NK-92 treated with Interleukin-12 subunit alpha and Interleukin-12 subunit beta, amount 100 ng/mL, for 24 hours (cell line): Measurements from ENCODE around the gene ETNPPL.
"Not testable (repeated sequence)": the region's sequence is repeated elsewhere in the genome, so short reads cannot be mapped to it uniquely, and the experiment has no call there.

Experiments used
- DNase-seq: peaks from one replicate; lab custom pipeline; 2025; lab: John Stamatoyannopoulos, UW

The ETNPPL gene

DNA sequence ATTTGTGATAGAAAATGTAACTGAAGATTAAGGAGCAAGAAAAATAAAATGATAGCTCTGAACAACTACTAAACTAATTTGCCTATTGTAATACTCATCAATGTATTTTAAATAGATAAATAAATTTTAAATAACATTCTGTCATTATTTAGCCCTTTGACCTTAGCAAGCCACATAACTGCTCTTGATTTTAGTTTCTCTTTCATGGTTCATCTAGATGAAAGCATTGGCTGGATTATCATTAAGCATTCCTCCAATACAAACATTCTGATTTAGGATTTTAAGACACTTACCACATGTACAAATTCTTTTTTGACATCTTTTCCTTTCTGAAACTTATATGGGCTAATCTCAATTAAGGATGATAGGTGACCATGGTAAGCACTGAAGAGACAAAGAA lies 8.5 kb downstream of the ETNPPL start:
- no peak for DNase-seq

DNA sequence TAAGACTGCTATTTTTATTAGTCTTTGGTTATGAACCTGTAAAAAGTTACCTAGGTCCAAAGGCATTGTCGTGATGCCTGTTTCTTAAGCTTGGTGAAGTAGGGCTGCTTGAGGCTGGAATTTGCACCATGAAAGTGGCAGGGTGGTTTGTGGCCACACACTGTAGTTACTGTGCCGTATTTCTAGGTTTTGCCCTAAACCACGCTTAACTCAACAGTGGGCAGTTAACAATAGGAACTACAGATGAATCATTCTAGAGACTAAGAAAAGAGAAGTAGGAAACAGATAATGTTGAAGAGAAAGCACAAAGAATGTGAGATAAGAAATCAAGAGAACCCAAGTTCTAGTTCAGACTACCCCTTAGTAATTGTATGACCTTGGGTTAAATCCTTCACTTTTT lies 11.5 kb downstream of the ETNPPL start:
- no peak for DNase-seq

DNA sequence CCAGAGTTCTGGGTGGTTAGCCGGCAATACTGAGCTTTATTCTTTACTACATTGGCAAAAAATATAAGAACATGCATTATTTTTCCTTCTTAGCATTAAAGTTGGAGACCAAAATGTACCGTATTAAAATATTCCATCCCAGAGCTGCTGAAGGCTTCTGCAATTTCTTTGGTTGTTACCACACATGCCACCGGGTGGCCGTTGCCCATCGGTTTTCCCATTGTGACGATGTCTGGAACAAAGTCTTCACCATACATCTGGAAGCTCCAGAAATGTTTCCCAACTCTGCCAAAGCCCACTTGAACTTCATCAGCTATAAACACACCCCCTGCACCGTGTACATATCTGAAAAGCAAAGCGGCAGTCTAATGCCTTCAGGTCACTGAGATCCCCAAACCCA lies 13.7 kb downstream of the ETNPPL start:
- DNase-seq = no peak

DNA sequence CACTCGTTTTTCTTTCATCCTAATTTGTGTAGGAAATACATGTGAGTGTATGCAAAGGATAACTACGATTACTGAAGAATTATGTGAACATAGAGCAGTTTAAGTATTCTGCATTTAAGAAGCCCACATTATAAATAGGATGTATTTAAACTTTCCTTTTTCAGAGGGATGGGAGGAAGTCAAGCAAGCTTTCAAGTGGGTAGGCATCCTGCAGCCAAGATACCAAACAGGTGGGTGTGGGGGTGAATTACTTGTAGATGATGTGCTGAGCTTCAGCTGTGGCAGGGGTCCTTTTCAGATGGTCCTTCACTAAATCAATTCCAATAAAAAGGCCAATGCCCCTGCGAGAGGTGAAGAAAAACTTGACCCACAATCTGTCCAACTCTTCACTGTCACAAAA lies 16.3 kb downstream of the ETNPPL start:
- DNase-seq = no peak

DNA sequence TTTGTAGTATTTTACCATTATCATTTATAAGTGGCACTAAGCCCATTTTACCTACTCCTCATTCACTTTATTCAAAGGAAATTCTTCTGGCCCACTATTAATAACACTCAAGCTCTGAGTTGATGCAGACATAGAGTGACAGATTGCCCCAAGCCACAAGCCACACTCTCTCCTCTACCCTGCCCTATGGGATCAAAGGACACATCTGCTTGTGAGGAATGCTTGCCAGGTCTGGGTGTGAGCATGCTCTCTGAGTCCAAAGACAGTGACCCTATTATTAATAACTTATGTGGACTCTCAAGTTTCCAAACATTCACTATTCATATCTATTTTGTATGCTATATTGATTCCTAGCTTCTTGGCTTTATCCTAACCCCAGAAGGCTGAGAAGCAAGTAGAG lies 18.5 kb downstream of the ETNPPL start:
- DNase-seq = no peak

DNA sequence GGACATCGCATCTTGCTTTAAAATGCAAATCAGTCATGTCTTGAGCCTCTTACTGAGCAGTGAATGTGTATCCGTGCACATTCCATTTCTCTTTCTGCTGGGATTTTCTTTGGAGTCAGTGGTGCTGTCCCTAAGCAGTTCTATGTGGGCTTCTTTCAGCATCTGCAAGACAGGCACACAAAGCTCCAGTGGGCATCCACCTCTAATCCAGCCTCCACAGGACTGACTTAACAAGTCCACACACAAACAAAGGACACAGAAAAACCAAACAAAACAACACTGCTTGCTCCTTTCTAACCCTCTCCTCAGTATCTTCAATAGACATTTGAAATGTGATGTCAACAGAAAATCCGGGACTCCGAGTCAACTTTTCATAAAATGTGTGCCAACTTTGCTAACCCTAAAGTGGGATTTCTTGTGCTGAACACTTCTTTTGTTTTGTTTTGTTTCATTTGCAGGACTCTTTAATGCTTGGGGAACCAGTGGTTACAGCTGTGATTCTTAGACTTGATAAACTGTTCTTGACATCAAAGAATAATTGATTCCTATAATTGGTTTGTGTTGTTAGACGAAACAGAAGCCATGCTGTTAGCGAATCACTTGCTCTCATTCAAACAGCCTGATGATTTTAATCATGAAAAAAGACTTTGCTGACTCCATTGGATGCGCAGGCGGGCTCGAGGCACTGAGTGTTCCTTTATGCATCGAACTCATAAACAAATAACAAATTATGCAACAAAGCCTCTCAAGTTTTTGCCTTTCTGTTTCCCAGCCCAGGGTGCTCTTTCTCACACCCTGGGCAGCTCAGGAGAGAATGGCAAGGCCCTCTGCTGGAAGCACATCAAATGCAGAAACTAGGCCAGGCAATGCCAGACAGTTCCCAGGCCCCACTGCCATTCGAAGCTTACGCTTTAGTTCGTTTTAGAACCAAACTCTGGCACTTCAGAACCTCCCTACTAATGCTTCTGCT lies 20.1 kb downstream of the ETNPPL start:
- DNase-seq = no peak

DNA sequence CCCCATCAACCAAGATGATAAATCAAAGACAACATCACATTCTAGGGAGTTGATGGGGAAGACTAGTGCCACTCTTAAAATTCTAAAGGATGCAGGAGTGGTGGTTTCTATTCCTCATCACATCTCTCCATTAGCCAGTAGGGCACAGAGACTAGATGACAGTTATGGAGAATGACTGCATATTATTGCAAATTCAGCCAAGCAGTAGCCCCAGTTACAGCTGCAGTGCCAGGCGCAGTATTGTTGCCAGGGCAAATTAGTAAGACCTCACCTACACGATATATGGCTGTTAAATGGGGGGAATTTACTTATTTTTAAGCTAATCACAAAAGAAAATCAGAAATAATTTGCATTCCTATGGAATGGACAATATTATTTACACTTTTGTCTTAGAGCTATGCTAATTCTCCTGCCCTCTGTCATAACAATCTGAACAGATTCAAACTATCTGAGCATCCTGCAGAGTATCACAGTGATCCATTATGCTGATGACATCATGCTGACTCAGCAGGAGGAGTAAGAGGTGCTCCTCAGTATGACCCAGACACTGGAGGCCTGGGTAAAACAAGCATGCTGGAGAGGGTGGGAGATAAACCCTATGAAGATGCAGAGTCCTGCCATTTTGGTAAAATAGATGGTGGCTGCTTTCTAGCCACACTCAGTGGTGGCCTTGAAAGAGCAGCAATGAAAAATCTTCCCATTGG lies 24.7 kb downstream of the ETNPPL start:
- DNase-seq = no peak

DNA sequence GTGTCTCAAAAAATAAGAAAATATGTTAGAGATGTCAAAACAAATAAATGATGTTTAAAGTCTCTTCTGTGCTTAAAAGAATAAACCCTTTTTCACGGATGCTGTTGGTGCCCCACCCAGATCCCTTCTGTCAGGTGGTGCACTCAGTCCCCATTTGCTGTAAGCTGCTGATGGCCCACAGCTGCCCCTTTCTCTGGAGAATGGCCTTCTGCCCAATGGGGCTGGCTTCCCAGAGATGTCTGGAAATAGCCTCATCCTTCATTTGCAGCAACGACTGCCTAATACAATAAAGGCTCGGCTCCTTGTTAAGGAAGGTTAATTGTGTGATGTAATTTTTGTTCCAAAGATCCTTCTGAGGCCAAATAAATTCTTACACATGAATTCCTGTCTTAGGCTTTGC lies 31.8 kb downstream of the ETNPPL start:
- no peak for DNase-seq

DNA sequence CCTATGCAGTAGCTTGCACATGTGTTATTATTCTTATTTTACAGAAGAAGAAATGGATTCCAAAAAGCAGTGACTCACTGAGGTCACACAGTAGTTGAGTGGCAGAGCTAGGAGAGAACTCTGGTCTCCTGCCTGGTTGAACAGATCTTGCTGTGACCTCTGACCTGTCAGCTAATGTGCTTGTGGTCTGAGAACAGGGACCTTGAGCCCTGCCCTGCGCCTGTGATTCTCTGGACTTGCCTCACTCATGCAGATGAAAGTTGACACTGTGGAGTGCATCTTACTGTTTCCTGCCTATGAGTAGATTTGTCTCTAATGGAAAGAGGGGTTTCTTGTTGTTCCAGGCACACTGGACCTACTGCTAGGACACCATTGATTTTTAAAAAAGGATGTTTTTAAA lies 32.3 kb downstream of the ETNPPL start:
- no peak for DNase-seq

DNA sequence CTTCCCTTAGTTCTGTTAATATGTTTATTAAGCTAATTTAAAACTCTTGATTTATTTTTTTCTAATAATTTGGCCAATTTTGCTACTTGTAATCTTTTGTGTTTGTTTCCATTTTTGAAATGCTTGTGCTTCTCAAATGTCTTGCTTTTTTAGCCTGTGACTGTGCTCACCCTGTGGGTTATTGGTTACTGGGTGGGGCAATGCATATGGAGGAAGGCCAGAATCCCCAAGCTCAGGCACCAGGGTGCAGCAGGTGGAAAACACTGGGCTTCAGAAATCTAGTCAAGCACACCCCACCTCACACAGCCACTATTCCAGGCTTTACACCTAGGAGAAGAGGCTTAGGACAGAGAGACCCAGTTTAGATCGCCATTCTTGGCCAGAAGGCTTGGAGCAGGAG lies 33.1 kb downstream of the ETNPPL start:
- DNase-seq = no peak

DNA sequence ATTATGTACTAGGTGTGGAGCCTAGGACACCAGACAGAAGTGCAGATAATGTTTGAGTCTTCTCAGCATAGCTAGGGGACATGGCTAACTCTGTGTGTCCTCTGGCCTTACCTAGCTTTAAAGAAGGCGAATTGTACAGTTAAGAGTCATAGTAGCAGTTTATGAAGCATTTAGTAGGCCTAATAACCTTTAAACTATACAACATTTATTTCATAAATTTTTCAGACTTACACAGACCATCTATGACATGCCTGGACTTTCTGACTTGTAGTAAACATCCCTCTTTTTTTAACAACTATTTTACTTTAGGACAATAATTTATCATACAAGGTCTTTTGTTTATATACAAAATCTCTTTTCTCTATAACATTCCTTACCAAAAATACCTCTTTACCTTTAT lies 37.4 kb downstream of the ETNPPL start:
- DNase-seq = no peak

DNA sequence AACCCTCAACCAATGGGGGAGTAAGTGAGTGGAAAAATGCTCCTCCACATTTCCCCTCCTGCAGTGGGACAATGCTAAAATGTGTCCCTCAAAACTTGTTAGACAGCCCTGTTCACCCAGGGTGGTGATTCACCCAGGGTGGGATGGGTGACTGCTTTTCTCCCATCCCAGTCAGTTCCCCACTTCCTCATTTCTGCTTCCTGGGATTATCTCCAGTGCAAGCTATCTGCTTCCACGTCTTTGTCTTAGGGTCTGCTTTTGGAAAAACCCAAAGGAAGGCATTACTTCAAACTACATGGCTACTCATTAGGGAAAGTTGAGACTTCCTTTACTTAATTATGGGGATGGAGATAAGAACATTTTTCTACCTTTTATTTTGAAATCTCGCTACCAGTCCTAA lies 45.5 kb downstream of the ETNPPL start:
- DNase-seq = no peak

DNA sequence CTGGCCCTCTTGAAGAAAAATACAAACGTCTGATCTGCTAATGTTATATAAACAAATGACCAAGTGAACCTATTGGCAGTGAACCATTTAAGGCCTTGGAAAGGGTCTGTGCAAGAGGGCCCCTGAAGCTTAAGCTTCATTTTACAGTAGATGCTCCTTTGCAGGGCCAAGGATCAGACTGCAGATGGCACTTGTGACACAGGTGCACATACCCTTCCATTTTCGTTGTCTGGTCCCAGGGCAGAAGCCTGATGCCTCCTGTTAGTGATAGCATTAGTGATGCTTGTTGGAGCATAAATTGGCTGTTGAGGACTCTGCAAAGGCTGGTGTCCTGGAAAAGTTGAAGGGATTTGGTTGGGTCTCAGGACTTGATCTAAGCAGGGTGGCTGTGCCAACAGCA lies 46.5 kb downstream of the ETNPPL start:
- DNase-seq = no peak

DNA sequence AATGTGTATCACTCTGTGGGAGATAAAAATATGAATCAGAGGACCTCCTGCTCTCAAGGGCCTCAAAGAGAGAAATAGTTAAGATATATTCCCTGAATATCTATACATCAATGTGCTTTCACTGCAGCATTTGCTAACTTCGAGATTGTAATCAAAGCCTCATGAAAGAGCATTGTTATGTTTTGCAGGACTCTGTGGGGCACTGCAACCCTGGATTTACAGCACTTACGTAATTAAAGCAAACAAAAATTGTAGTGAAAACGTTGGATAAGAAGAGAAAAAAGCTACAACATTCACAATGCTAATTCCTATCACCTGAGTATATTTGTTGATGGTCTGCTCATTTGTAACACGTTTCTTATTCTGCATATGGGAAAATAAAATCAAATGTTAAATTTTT lies 48.0 kb downstream of the ETNPPL start:
- no peak for DNase-seq

DNA sequence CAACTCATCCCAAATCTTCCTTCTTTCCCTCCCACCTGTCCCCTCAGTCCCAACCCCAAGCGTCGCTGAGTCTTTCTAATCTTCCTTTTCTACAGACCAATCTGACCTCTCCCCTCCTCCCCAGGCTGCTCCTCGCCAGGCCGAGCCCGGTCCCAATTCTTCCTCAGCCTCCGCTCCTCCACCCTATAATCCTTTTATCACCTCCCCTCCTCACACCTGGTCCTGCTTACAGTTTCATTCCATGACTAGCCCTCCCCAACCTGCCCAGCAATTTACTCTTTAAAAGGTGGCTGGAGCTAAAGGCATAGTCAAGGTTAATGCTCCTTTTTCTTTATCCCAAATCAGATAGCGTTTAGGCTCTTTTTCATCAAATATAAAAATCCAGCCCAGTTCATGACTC lies 52.3 kb downstream of the ETNPPL start:
- DNase-seq = not testable (repeated sequence)

DNA sequence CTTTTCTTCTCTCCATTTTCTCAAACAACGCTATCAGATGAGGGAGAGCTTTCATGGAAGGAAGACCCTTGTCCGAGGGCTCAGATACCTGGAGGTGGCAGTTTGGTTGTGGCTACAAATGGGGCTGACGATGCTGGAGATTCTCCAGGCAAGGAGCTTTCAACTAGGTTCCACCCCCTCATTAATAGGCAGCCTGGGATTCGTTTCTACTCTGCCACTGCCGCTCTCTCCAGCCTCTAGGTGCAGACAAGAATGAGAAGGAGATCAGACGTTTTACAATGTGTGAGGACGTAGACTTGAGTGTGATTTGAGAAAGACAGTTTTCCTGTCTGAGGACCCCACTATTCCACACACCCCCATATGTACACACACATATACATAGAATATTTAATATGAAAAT lies 53.1 kb downstream of the ETNPPL start:
- no peak for DNase-seq

DNA sequence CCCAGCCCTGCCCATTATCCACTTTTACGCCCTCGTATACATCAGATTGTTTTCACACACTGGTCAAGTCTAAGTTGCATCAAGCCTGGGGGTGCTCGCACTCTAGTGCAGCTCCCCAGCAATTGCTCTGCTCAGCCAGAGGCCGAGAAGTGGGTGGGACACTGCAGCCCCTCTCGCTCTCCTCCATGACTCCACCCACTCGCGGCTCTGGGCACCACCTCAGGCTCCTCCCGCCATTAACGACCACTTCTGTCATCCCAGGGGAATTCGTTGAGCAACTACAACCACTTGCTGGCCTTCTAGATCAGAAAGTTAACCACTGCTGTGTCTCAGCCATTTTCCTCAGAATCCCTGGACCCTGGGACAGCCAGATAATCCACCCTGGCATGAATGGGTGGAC lies 53.6 kb downstream of the ETNPPL start:
- DNase-seq = no peak

DNA sequence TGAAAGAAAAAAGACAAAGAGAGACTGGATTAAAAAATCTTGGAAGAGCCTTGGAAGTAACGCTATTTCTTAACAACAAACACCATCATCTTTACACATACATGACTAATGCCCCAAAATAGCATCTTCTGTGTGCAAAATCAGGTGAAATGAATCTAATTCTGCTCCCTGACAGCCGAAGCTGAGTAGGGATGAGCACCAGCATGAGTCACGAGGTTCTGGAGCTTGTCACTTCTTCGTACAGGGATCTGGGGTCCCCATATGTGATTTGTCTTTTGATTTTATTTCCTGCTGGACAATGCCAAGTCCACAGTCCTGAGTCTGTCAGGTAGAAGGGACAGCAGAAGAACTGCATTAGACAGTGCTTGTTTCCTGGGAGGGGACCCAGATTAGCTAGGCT lies 56.6 kb downstream of the ETNPPL start:
- no peak for DNase-seq

DNA sequence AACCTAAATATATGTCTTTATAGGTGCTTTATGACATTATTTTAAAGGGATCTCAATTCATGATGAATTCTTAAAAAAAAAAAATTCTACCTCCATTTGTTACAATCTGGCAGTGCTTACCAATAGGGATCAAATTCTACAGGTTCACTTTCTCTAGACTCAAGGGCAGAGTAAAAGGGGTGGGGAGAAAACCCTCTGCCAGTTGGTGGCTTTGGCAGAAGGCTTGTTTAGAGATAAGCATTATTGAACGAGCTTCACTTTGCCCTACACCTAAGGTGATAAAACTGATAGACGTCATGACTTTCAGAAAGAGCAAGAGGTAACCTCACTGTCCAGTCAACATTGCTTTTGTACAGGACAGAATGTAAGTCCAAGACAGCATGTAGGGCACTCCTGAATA lies 58.9 kb downstream of the ETNPPL start:
- DNase-seq = no peak

DNA sequence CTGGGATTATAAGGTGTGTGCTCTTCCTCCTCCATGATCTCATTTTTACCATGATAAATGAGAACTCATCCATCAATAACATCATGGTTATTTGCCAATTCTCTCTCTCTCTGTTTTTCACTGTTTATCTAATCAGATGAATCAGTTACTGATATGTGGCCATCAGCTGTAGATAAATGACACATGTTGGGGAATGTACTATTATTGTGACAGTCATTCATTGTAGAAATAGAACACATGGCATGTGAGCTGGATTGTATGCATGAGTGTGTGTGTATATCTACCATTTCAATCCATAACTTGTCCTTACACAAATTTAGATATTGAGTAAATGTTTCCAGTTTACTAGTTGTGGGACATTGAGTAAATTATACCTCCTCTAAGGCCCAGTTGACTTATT lies 59.5 kb downstream of the ETNPPL start:
- no peak for DNase-seq

DNA sequence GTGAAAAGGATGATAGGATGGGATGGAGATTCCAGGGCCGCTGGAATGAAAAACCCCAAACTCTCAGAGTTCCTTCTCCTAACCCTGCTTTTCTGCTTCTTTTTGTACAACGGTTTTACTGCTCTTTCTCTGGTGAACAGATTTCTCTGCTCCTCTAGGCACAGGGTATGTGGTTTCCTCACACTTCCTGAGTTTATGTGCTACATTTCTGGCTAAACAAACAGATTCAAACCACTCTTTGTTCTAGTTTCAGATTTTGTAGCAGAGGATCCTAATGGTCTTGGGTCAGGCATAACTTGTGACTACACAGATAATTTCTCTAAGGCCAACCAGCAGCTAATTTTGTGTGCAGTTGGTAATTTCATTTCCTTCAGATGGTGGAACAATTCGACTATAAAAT lies 59.9 kb downstream of the ETNPPL start:
- no peak for DNase-seq

DNA sequence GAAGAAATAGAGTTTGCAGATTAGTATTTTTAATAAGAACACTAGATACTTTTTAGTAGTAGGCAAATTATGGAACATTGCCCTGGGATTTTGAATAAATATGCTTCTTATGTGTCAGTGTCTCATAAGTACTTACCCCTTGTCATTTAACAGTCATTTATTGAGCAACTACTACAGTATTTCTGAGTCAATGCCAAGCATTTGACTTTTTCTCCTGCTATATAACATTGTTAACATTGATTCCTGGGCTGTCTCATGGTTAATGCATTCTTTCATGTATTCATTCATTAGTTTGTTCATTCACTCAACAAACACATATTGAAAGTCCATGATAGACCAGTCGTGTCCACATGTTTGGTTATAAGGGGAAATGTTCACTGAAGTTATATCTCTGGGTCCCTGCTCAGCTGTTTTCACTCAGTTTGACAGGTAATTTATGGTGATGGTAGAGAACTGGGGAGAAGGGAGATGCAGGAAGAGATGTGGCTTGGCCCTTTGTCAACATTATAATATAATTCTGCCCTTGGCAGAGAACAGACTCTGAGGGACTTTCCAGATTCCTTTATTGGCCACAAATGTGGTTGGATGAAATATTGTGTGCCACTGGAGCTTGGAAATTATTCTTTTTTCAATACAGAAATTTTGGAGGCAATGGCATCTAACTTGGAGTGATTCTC lies 62.6 kb downstream of the ETNPPL start:
- DNase-seq = no peak

DNA sequence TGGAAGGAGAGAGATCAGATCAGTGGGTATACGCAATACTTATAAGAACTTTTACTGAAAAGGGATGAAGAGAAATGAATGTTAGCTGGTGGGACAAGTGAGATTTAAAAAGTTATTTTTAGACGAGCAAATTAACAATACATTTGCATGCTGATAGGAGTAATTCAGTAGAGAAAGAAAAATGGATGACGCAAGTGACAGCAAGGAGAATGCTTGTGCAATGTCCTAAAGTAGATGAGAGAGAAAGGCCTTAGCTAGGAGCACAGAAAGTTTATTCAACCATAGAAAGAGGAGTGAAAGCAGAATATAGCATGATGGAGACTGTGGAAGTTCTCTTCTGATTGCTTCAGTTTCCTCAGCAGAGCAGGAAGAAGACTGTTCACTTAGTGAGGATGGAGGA lies 66.7 kb downstream of the ETNPPL start:
- no peak for DNase-seq
